IMR-90 (cell line): ENCODE measurements around the gene WARS2. TPM values are rescaled to one million over a fixed set of nuclear protein-coding genes. Genes with fewer than 3 reads are reported as not detected.
A peak's percentile ranks its signal among the peaks of the same experiment; 100 is the strongest.

Experiments
- ATAC-seq: fragments of 200-7000 bp; cut with Tn5 transposase; 2 replicates; pipeline ENCODE4 v1.9.1; 2020; ENCODE audit warnings: low read depth, mild to moderate bottlenecking, moderate library complexity
- BruUV-seq: library from RNA; stranded (reverse); fragments of 400-500 nt; replicated peaks from 2 replicates; lab custom pipeline; 2021; lab: Mats Ljungman, UMichigan
- CTCF ChIA-PET: fragments of 300-600 bp; formaldehyde crosslinking; extraction: SDS; loops from one replicate; lab custom pipeline; 2021; ENCODE audit warnings: antibody characterized with exemption; lab: Yijun Ruan, JAX
- POLR2A ChIA-PET: fragments of 300-600 bp; sonication (Branson Sonifier 250); formaldehyde crosslinking; loops from one replicate; lab custom pipeline; 2022; ENCODE audit warnings: antibody characterized with exemption; ENCODE audit not compliant: unreplicated experiment; lab: Charles Lee
- DNase-seq: peaks from one replicate; pipeline ENCODE4 v3.0.0; 2013
- H2AFZ ChIP-seq: replicated peaks from 2 replicates; pipeline ENCODE3; 2013; ENCODE audit warnings: low read length, mild to moderate bottlenecking; ENCODE audit not compliant: poor library complexity
- H2AK5ac ChIP-seq: 2 replicates; pipeline ENCODE4 v1.6.1; 2013; ENCODE audit warnings: low read depth, low read length, inconsistent platforms
- H2AK9ac ChIP-seq: replicated peaks from 2 replicates; pipeline ENCODE3; 2013; ENCODE audit warnings: mild to moderate bottlenecking, low read depth, low read length, moderate library complexity; ENCODE audit not compliant: poor library complexity
- H2BK120ac ChIP-seq: 2 replicates; pipeline ENCODE4 v1.6.1; 2013; ENCODE audit warnings: low read depth, low read length, inconsistent platforms
- H2BK15ac ChIP-seq: 3 replicates; pipeline ENCODE4 v1.6.1; 2013; ENCODE audit warnings: low read depth, low read length, inconsistent platforms
- H2BK20ac ChIP-seq: 2 replicates; pipeline ENCODE4 v1.6.1; 2013; ENCODE audit warnings: low read depth, mild to moderate bottlenecking, inconsistent platforms, low read length, moderate library complexity
- H2BK5ac ChIP-seq: 2 replicates; pipeline ENCODE4 v1.6.1; 2013; ENCODE audit warnings: mild to moderate bottlenecking, low read depth, low read length, inconsistent platforms; ENCODE audit not compliant: poor library complexity, severe bottlenecking
- H3K14ac ChIP-seq: replicated peaks from 2 replicates; pipeline ENCODE4 v1.6.1; 2013; ENCODE audit warnings: low read depth, low read length, inconsistent platforms
- H3K18ac ChIP-seq: 2 replicates; pipeline ENCODE4 v1.6.1; 2013; ENCODE audit warnings: low read depth, low read length, control low read depth
- H3K23ac ChIP-seq: 2 replicates; pipeline ENCODE4 v1.6.1; 2013; ENCODE audit warnings: low read depth, low read length, inconsistent platforms
- H3K27ac ChIP-seq: 2 replicates; pipeline ENCODE4 v1.5.1; 2013; ENCODE audit warnings: mild to moderate bottlenecking, control low read depth, low read length; ENCODE audit not compliant: insufficient read depth
- H3K27me3 ChIP-seq: 2 replicates; pipeline ENCODE4 v1.6.1; 2013; ENCODE audit warnings: low read length; ENCODE audit not compliant: control insufficient read depth, insufficient read depth
- H3K36me3 ChIP-seq: 2 replicates; pipeline ENCODE4 v1.6.1; 2013; ENCODE audit warnings: low read length, mixed read lengths; ENCODE audit not compliant: control insufficient read depth, insufficient read depth
- H3K4ac ChIP-seq: 2 replicates; pipeline ENCODE4 v1.6.1; 2013; ENCODE audit warnings: low read depth, low read length, inconsistent platforms
- H3K4me1 ChIP-seq: 2 replicates; pipeline ENCODE4 v1.6.1; 2013; ENCODE audit warnings: low read length, mixed read lengths; ENCODE audit not compliant: control insufficient read depth, insufficient read depth
- H3K4me2 ChIP-seq: 2 replicates; pipeline ENCODE4 v1.6.1; 2013; ENCODE audit warnings: low read depth, mild to moderate bottlenecking, control low read depth, low read length, moderate library complexity
- H3K4me3 ChIP-seq: 2 replicates; pipeline ENCODE4 v1.5.1; 2013; ENCODE audit warnings: low read depth, mild to moderate bottlenecking, control low read depth, low read length, moderate library complexity; ENCODE audit not compliant: insufficient read depth
- H3K56ac ChIP-seq: 2 replicates; pipeline ENCODE4 v1.6.1; 2013; ENCODE audit warnings: low read length, inconsistent platforms; ENCODE audit not compliant: insufficient read depth; ENCODE audit errors: extremely low read depth
- H3K79me1 ChIP-seq, 2 experiments: 2 replicates each; pipeline ENCODE4 v1.6.1; 2013; ENCODE audit warnings: low read length in 2 of 2, inconsistent platforms in 1 of 2, low read depth in 1 of 2
- H3K9ac ChIP-seq: 2 replicates; pipeline ENCODE4 v1.6.1; 2013; ENCODE audit warnings: low read depth, low read length, control low read depth
- H3K9me1 ChIP-seq: 2 replicates; pipeline ENCODE4 v1.6.1; 2013; ENCODE audit warnings: low read length, inconsistent platforms; ENCODE audit not compliant: insufficient read depth
- H3K9me3 ChIP-seq: 2 replicates; pipeline ENCODE4 v1.6.1; 2013; ENCODE audit warnings: low read length; ENCODE audit not compliant: control insufficient read depth, insufficient read depth
- H4K20me1 ChIP-seq: 2 replicates; pipeline ENCODE4 v1.6.1; 2013; ENCODE audit warnings: low read length, inconsistent platforms; ENCODE audit not compliant: insufficient read depth
- H4K5ac ChIP-seq: 2 replicates; pipeline ENCODE4 v1.6.1; 2013; ENCODE audit warnings: mild to moderate bottlenecking, low read depth, low read length, control low read depth
- H4K8ac ChIP-seq, 2 experiments: 2 replicates each; pipeline ENCODE4 v1.6.1; 2013; ENCODE audit warnings: low read depth in 2 of 2, low read length in 2 of 2, control low read depth in 1 of 2, inconsistent platforms in 1 of 2
- H4K91ac ChIP-seq: 2 replicates; pipeline ENCODE4 v1.6.1; 2013; ENCODE audit warnings: low read depth, low read length, inconsistent platforms; ENCODE audit not compliant: insufficient read depth
- BHLHE40 ChIP-seq: fragments of 150-350 bp; IDR thresholded peaks from 2 replicates; pipeline ENCODE4 v1.6.1; 2016; ENCODE audit warnings: mild to moderate bottlenecking, low read depth, low read length
- CEBPB ChIP-seq: IDR thresholded peaks from 2 replicates; pipeline ENCODE4 v1.6.1; 2012; ENCODE audit warnings: low read depth, low read length, improper control_type of control experiment
- ELK1 ChIP-seq: fragments of 150-350 bp; IDR thresholded peaks from 2 replicates; pipeline ENCODE4 v1.6.1; 2016; ENCODE audit warnings: low read depth, mild to moderate bottlenecking, low read length, moderate library complexity, borderline replicate concordance
- FOS ChIP-seq: fragments of 150-350 bp; IDR thresholded peaks from 2 replicates; pipeline ENCODE4 v1.6.1; 2016; ENCODE audit warnings: low read depth, low read length
- NFE2L2 ChIP-seq: fragments of 150-350 bp; IDR thresholded peaks from 2 replicates; pipeline ENCODE4 v1.6.1; 2016; ENCODE audit warnings: low read depth, mild to moderate bottlenecking, low read length
- RAD21 ChIP-seq: IDR thresholded peaks from 2 replicates; pipeline ENCODE4 v1.6.1; 2012; ENCODE audit warnings: low read length, improper control_type of control experiment
- RCOR1 ChIP-seq: IDR thresholded peaks from 2 replicates; pipeline ENCODE4 v1.6.1; 2012; ENCODE audit warnings: mild to moderate bottlenecking, low read length, improper control_type of control experiment; ENCODE audit not compliant: insufficient replicate concordance
- RFX5 ChIP-seq: IDR thresholded peaks from 2 replicates; pipeline ENCODE4 v1.8.0; 2012; ENCODE audit warnings: low read depth, mild to moderate bottlenecking, low read length, moderate library complexity
- SMC3 ChIP-seq: fragments of 150-350 bp; IDR thresholded peaks from 2 replicates; pipeline ENCODE4 v1.6.1; 2016; ENCODE audit warnings: low read depth, mild to moderate bottlenecking, antibody characterized with exemption, low read length, moderate library complexity
- WGBS, 2 experiments: methylation state at CpG; one replicate each; pipeline versions ENCODE4 v1.1.5 to v1.1.7; 2013; ENCODE audit warnings: missing lambda C conversion rate in 2 of 2; ENCODE audit not compliant: insufficient read length in 1 of 2; ENCODE audit errors: extremely low coverage in 2 of 2; 5-methylcytosine and 5-hydroxymethylcytosine counted together
- dilution Hi-C: fragments of 300-500 bp; cut with HindIII; formaldehyde crosslinking; loops from one replicate; pipeline ENCODE4 v1.14.3; 2018; ENCODE audit warnings: low sequenced_read_pairs; ENCODE audit not compliant: unreplicated experiment
- in situ Hi-C: fragments of 300-500 bp; cut with MboI; formaldehyde crosslinking; loops from 3 replicates; pipeline ENCODE4 v1.14.3; 2019; ENCODE audit warnings: low sequenced_read_pairs, inconsistent platforms, mixed read lengths
- intact Hi-C: fragments of 100-400 bp; cut with micrococcal nuclease; formaldehyde crosslinking; loops from 2 replicates; pipeline ENCODE4 v1.10.0; 2022
- polyA plus RNA-seq, 3 experiments: library from polyadenylated mRNA; depleted of rRNA; stranded (reverse); fragments of >200 nt; gene quantifications; 2 replicates each; pipeline ENCODE4 v1.2.3, GENCODE V29; 2012; ENCODE audit warnings: low replicate concordance in 1 of 3
- total RNA-seq: library from RNA; depleted of rRNA; stranded (reverse); fragments of >200 nt; gene quantifications from 2 replicates; pipeline ENCODE4 v1.2.3, GENCODE V29; 2012
- TF ChIP-seq, protein P1 (sequence below): fragments of 150-350 bp; IDR thresholded peaks from 2 replicates; pipeline ENCODE4 v1.6.1; 2017; ENCODE audit warnings: mild to moderate bottlenecking, antibody characterized with exemption, low read length, low read depth
- TF ChIP-seq, protein P2 (sequence below): conservative IDR thresholded peaks from 2 replicates; pipeline ENCODE4 v1.5.1; 2012; ENCODE audit warnings: mild to moderate bottlenecking, low read depth, low read length, improper control_type of control experiment

The WARS2 gene
- total and polyA plus RNA-seq, 2 of the 4 experiments (the other 2 are of a cell fraction): 5.7 to 20.3 TPM

DNA sequence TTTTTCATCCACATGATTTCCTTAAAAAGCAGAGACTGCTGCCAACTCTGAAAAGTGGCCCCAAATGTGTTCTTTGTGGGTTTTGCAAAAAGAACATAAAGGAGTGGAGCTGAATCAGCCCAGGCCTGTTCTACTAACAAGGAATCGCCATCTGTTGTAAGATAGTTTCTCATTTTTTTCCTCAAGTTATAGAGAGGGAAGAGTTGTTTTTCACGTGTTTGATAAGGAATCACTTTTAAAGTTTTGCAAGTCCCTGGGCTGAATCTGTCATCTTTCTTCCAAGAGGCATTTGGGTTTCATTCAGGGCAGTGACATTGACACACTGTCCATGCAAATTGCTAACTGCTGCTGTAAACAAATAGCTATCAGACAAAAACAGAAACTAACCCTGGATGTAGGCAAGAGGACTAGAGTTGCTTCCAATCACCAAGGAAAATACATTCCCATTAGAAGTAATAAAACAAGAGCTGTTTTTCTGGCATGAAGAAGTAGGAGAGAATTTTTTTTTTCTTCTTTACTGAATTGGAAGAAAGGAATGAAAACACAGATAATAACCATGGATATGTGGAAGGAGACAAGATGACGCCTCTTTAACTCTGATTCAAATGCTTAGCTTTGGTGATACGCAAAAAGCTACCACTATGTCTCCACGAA is 93.5 kb downstream of the WARS2 start:
- no CpG with 5 or more reads among the region's 5 CpGs for WGBS, 2 experiments

More for the DNA sequence above, 93.5 kb downstream of the WARS2 start:
- BruUV-seq: no TSS peak
- Histone ChIP-seq H2BK5ac (no peak overlapping the region), H3K9me3 (no peaks in the 10 kb centered on the region), H3K4ac (no peak overlapping the region), H4K91ac (no peak overlapping the region), H2BK20ac (no peak overlapping the region), H3K4me2 (peak overlapping the region; percentile 10), H3K4me1 (no peaks in the 10 kb centered on the region), H3K36me3 (peaks cover 2% of the 10 kb centered on the region), H3K9me1 (no peaks in the 10 kb centered on the region), H2BK120ac (no peak overlapping the region), H3K27me3 (no peaks in the 10 kb centered on the region), H3K27ac (no peak overlapping the region), H3K4me3 (no peak overlapping the region), H2AK9ac (no peak overlapping the region), H4K20me1 (no peaks in the 10 kb centered on the region), H3K18ac (no peak overlapping the region), H2AK5ac (no peak overlapping the region), H4K5ac (no peak overlapping the region), H2BK15ac (no peak overlapping the region), H3K14ac (no peak overlapping the region), H3K79me1 (no peaks in the 10 kb centered on the region; a peak in 1 of 4 replicates), H4K8ac (no peak overlapping the region), H2AFZ (no peak overlapping the region), H3K56ac (no peak overlapping the region), H3K23ac (no peak overlapping the region), H3K9ac (no peak overlapping the region)
- intact Hi-C loops (no loop called here), in situ Hi-C loops (no loop called here), dilution Hi-C loops (no loop called here)
- DNase-seq (peak; percentile 35), ATAC-seq (peak; percentile 49)
- ChIA-PET CTCF (interaction anchor here (0.7 to 1.2 kb wide), 2 partner anchors 9 to 63 kb away, joined by 3 to 4 read pairs; no protein-coding TSS in a partner anchor), POLR2A (no interaction called here)
- TF ChIP-seq RFX5: no peak
- no peak for TF ChIP-seq NFE2L2
- no peak for TF ChIP-seq RCOR1
- TF ChIP-seq BHLHE40: no peak
- no peak for TF ChIP-seq ELK1
- TF ChIP-seq RAD21: no peak
- TF ChIP-seq, protein P1, sequence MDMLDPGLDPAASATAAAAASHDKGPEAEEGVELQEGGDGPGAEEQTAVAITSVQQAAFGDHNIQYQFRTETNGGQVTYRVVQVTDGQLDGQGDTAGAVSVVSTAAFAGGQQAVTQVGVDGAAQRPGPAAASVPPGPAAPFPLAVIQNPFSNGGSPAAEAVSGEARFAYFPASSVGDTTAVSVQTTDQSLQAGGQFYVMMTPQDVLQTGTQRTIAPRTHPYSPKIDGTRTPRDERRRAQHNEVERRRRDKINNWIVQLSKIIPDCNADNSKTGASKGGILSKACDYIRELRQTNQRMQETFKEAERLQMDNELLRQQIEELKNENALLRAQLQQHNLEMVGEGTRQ: no peak
- no peak for TF ChIP-seq SMC3
- TF ChIP-seq CEBPB: no peak
- TF ChIP-seq, protein P2, sequence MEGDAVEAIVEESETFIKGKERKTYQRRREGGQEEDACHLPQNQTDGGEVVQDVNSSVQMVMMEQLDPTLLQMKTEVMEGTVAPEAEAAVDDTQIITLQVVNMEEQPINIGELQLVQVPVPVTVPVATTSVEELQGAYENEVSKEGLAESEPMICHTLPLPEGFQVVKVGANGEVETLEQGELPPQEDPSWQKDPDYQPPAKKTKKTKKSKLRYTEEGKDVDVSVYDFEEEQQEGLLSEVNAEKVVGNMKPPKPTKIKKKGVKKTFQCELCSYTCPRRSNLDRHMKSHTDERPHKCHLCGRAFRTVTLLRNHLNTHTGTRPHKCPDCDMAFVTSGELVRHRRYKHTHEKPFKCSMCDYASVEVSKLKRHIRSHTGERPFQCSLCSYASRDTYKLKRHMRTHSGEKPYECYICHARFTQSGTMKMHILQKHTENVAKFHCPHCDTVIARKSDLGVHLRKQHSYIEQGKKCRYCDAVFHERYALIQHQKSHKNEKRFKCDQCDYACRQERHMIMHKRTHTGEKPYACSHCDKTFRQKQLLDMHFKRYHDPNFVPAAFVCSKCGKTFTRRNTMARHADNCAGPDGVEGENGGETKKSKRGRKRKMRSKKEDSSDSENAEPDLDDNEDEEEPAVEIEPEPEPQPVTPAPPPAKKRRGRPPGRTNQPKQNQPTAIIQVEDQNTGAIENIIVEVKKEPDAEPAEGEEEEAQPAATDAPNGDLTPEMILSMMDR: no peak
- TF ChIP-seq FOS: no peak
